Measurements from ENCODE around the gene OMA1. TPM values are rescaled to one million over a fixed set of nuclear protein-coding genes. Genes with fewer than 3 reads are reported as not detected.
A peak's percentile ranks its signal among the peaks of the same experiment; 100 is the strongest.
"Not testable (repeated sequence)": the region's sequence is repeated elsewhere in the genome, so short reads cannot be mapped to it uniquely, and the experiment has no call there.

The OMA1 gene
- total RNA-seq, 2 experiments from 2014 or later, result 22.3 to 23.9 TPM

GRCh38 chr1:58548371-58548770 lies 1.8 kb upstream of the OMA1 start:
- Mint-ChIP-seq H3K27me3 (ENCODE audit: low read depth) (peaks cover 8% of the 10 kb centered on the region), H3K9me3 (ENCODE audit: insufficient read depth) (no peaks in the 10 kb centered on the region), H3K4me1 (ENCODE audit: low read depth) (peaks cover 16% of the 10 kb centered on the region), H3K36me3 (ENCODE audit: low read depth) (no peaks in the 10 kb centered on the region), H3K4me3 (no peak overlapping the region), H3K27ac (no peak overlapping the region)
- ATAC-seq, result no peak
- ChIA-PET POLR2A (no interaction called here), CTCF (interaction anchor here (4.2 to 5.7 kb wide), 3 partner anchors 22 to 105 kb away, joined by 17 to 78 read pairs (median 27); no protein-coding TSS in a partner anchor)
- no peak for DNase-seq

- Mint-ChIP-seq H3K4me1 (ENCODE audit: low read depth) (peaks cover 16% of the 10 kb centered on the region), H3K27me3 (ENCODE audit: low read depth) (peaks cover 2% of the 10 kb centered on the region), H3K9me3 (ENCODE audit: insufficient read depth) (no peaks in the 10 kb centered on the region), H3K36me3 (ENCODE audit: low read depth) (no peaks in the 10 kb centered on the region), H3K27ac (peak overlapping the region; percentile 98), H3K4me3 (peak overlapping the region; percentile 91)
- ATAC-seq (peak; percentile 82), DNase-seq (peak; percentile 83)
- POLR2A ChIA-PET, result interaction anchor here (0.6 to 1.3 kb wide), 6 partner anchors 10 to 270 kb away, joined by 3 to 5 read pairs (median 4); partner anchors contain the start of gene JUN
- CTCF ChIA-PET, result interaction anchor here (0.6 to 5.7 kb wide), 10 partner anchors 10 to 1216 kb away, joined by 3 to 78 read pairs (median 4); no protein-coding TSS in a partner anchor
Observed at GRCh38 chr1:58545591-58546519, 671 bp downstream of the OMA1 start.

- Mint-ChIP-seq H3K27ac (no peak overlapping the region), H3K9me3 (ENCODE audit: insufficient read depth) (no peaks in the 10 kb centered on the region), H3K27me3 (ENCODE audit: low read depth) (no peaks in the 10 kb centered on the region), H3K36me3 (ENCODE audit: low read depth) (no peaks in the 10 kb centered on the region), H3K4me3 (no peak overlapping the region), H3K4me1 (ENCODE audit: low read depth) (peaks cover 16% of the 10 kb centered on the region)
- DNase-seq (no peak), ATAC-seq (no peak)
- POLR2A ChIA-PET, result no interaction called here
- CTCF ChIA-PET, result interaction anchor here (3.1 kb wide), 1 partner anchor 27 kb away, joined by 25 read pairs; no protein-coding TSS in a partner anchor
Observed at GRCh38 chr1:58543260-58543659, 3.3 kb downstream of the OMA1 start.

- H3K4me3 Mint-ChIP-seq, result no peak overlapping the region
- H3K27ac Mint-ChIP-seq, result no peak overlapping the region
- ATAC-seq, result no peak
- no peaks in the 10 kb centered on the region for H3K27me3 Mint-ChIP-seq (ENCODE audit: low read depth)
- POLR2A ChIA-PET, result no interaction called here
- no peaks in the 10 kb centered on the region for H3K36me3 Mint-ChIP-seq (ENCODE audit: low read depth)
- H3K4me1 Mint-ChIP-seq (ENCODE audit: low read depth), result no peaks in the 10 kb centered on the region
- CTCF ChIA-PET, result interaction anchor here (0.5 to 2.0 kb wide), 4 partner anchors 11 to 24 kb away, joined by 3 to 12 read pairs (median 4); no protein-coding TSS in a partner anchor
- H3K9me3 Mint-ChIP-seq (ENCODE audit: insufficient read depth), result no peaks in the 10 kb centered on the region
- no peak for DNase-seq
Observed at GRCh38 chr1:58539553-58539952, 7.0 kb downstream of the OMA1 start.

- Mint-ChIP-seq H3K36me3 (ENCODE audit: low read depth) (peaks cover 2% of the 10 kb centered on the region), H3K27ac (no peak overlapping the region), H3K4me3 (no peak overlapping the region), H3K4me1 (ENCODE audit: low read depth) (no peaks in the 10 kb centered on the region), H3K9me3 (ENCODE audit: insufficient read depth) (no peaks in the 10 kb centered on the region), H3K27me3 (ENCODE audit: low read depth) (no peaks in the 10 kb centered on the region)
- ATAC-seq (no peak), DNase-seq (no peak)
- ChIA-PET POLR2A (interaction anchor here (1.6 kb wide), 1 partner anchor 8 kb away, joined by 3 read pairs; the partner anchor contains the start of gene OMA1), CTCF (interaction anchor here (1.2 to 2.0 kb wide), 2 partner anchors 20 to 23 kb away, joined by 4 to 12 read pairs; no protein-coding TSS in a partner anchor)
Observed at GRCh38 chr1:58538821-58539220, 7.7 kb downstream of the OMA1 start.

- H3K9me3 Mint-ChIP-seq (ENCODE audit: insufficient read depth); POLR2A ChIA-PET; CTCF ChIA-PET; ATAC-seq; H3K4me1 Mint-ChIP-seq (ENCODE audit: low read depth); DNase-seq; H3K27me3 Mint-ChIP-seq (ENCODE audit: low read depth); H3K4me3 Mint-ChIP-seq; H3K36me3 Mint-ChIP-seq (ENCODE audit: low read depth); H3K27ac Mint-ChIP-seq: not testable (repeated sequence)
Observed at GRCh38 chr1:58531842-58532241, 14.7 kb downstream of the OMA1 start.

GRCh38 chr1:58529284-58529683 lies 17.2 kb downstream of the OMA1 start:
- POLR2A ChIA-PET, result no interaction called here
- DNase-seq (no peak), ATAC-seq (no peak)
- H3K4me3 Mint-ChIP-seq, result no peak overlapping the region
- no peak overlapping the region for H3K27ac Mint-ChIP-seq
- H3K36me3 Mint-ChIP-seq (ENCODE audit: low read depth), result peaks cover 9% of the 10 kb centered on the region
- H3K27me3 Mint-ChIP-seq (ENCODE audit: low read depth), result no peaks in the 10 kb centered on the region
- CTCF ChIA-PET, result no interaction called here
- no peaks in the 10 kb centered on the region for H3K9me3 Mint-ChIP-seq (ENCODE audit: insufficient read depth)
- no peaks in the 10 kb centered on the region for H3K4me1 Mint-ChIP-seq (ENCODE audit: low read depth)

- no peak for DNase-seq
- Mint-ChIP-seq H3K4me1 (ENCODE audit: low read depth) (no peaks in the 10 kb centered on the region), H3K4me3 (no peak overlapping the region), H3K9me3 (ENCODE audit: insufficient read depth) (no peaks in the 10 kb centered on the region), H3K27me3 (ENCODE audit: low read depth) (no peaks in the 10 kb centered on the region), H3K27ac (no peak overlapping the region), H3K36me3 (ENCODE audit: low read depth) (peaks cover 12% of the 10 kb centered on the region)
- ATAC-seq, result no peak
- ChIA-PET POLR2A (no interaction called here), CTCF (interaction anchor here (1.1 to 5.2 kb wide), 3 partner anchors 11 to 18 kb away, joined by 3 to 37 read pairs (median 17); partner anchors contain the start of gene OMA1)
Observed at GRCh38 chr1:58528518-58528917, 18.0 kb downstream of the OMA1 start.

- DNase-seq (no peak), ATAC-seq (no peak)
- Mint-ChIP-seq H3K36me3 (ENCODE audit: low read depth) (peaks cover 11% of the 10 kb centered on the region), H3K27me3 (ENCODE audit: low read depth) (no peaks in the 10 kb centered on the region), H3K9me3 (ENCODE audit: insufficient read depth) (no peaks in the 10 kb centered on the region), H3K4me3 (no peak overlapping the region), H3K4me1 (ENCODE audit: low read depth) (no peaks in the 10 kb centered on the region), H3K27ac (no peak overlapping the region)
- ChIA-PET CTCF (interaction anchor here (0.6 to 5.2 kb wide), 4 partner anchors 8 to 128 kb away, joined by 3 to 37 read pairs (median 8); no protein-coding TSS in a partner anchor), POLR2A (no interaction called here)
Observed at GRCh38 chr1:58524353-58524945, 22.1 kb downstream of the OMA1 start.

GRCh38 chr1:58515794-58516401 lies 30.6 kb downstream of the OMA1 start:
- ChIA-PET POLR2A (interaction anchor here (0.8 to 1.2 kb wide), 2 partner anchors 31 to 137 kb away, joined by 3 to 4 read pairs; no protein-coding TSS in a partner anchor), CTCF (interaction anchor here (0.6 to 6.7 kb wide), 36 partner anchors 9 to 1244 kb away, joined by 3 to 78 read pairs (median 4); partner anchors contain the start of genes MYSM1 and OMA1)
- Mint-ChIP-seq H3K4me1 (ENCODE audit: low read depth) (peaks cover 5% of the 10 kb centered on the region), H3K4me3 (no peak overlapping the region), H3K27me3 (ENCODE audit: low read depth) (no peaks in the 10 kb centered on the region), H3K27ac (no peak overlapping the region), H3K9me3 (ENCODE audit: insufficient read depth) (no peaks in the 10 kb centered on the region), H3K36me3 (ENCODE audit: low read depth) (peaks cover 13% of the 10 kb centered on the region)
- DNase-seq (peak; percentile 40), ATAC-seq (no peak)

- Mint-ChIP-seq H3K9me3 (ENCODE audit: insufficient read depth) (no peaks in the 10 kb centered on the region), H3K36me3 (ENCODE audit: low read depth) (peaks cover 16% of the 10 kb centered on the region), H3K4me3 (no peak overlapping the region), H3K4me1 (ENCODE audit: low read depth) (peaks cover 5% of the 10 kb centered on the region), H3K27me3 (ENCODE audit: low read depth) (no peaks in the 10 kb centered on the region), H3K27ac (no peak overlapping the region)
- DNase-seq, result no peak
- ATAC-seq, result no peak
- POLR2A ChIA-PET, result no interaction called here
- CTCF ChIA-PET, result interaction anchor here (4.4 to 6.7 kb wide), 2 partner anchors 33 to 140 kb away, joined by 66 to 78 read pairs; partner anchors contain the start of gene OMA1
Observed at GRCh38 chr1:58513956-58514355, 32.6 kb downstream of the OMA1 start.
